ENCODE data around the gene AHNAK2. TPM values are rescaled to one million over a fixed set of nuclear protein-coding genes. Genes with fewer than 3 reads are reported as not detected.

Gene AHNAK2
- total and polyA plus RNA-seq, 2 of the 13 experiments (the other 11 are each of a cell fraction or from before 2014, with no cell fraction given): 0.11 to 0.18 TPM

DNA sequence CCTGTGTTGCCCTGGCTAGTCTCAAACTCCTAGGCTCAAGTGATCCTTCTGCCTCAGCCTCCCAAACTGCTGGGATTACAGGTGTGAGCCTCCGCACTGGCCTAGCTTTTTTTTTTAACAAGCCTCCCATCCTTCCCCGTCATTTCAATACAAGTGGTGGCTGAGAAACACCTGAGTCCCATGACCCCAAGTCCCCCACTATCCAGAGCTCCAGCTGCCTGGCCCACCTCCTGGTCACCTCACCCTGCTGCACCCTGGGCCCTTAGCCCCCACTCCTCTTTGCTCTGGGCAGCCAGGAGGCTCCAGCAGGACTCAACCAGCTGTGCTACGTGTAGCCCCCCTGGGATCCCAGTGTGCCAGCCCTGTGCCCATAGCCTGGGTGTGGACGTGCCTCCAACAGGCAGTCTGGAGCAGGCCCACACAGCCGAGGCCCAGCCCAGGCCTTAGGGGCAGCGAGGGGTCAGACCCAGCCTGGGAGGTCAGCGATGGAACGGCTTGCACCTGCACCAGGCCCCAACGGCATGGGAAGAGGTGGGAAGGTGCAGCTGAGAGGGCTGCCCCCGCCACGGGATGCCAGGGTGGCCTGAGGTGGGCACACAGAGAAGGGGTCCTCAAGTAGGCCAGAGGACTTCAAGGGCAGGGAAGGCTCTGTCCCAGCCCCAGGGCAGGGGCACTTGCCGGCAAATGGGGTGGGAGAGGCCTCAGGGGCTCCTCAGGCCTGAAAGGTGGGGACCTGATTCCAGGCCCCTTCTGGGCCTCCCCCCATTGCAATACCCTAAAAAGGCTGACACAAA is 6.5 kb downstream of the AHNAK2 start (continued):
- TF ChIP-seq, protein P1, sequence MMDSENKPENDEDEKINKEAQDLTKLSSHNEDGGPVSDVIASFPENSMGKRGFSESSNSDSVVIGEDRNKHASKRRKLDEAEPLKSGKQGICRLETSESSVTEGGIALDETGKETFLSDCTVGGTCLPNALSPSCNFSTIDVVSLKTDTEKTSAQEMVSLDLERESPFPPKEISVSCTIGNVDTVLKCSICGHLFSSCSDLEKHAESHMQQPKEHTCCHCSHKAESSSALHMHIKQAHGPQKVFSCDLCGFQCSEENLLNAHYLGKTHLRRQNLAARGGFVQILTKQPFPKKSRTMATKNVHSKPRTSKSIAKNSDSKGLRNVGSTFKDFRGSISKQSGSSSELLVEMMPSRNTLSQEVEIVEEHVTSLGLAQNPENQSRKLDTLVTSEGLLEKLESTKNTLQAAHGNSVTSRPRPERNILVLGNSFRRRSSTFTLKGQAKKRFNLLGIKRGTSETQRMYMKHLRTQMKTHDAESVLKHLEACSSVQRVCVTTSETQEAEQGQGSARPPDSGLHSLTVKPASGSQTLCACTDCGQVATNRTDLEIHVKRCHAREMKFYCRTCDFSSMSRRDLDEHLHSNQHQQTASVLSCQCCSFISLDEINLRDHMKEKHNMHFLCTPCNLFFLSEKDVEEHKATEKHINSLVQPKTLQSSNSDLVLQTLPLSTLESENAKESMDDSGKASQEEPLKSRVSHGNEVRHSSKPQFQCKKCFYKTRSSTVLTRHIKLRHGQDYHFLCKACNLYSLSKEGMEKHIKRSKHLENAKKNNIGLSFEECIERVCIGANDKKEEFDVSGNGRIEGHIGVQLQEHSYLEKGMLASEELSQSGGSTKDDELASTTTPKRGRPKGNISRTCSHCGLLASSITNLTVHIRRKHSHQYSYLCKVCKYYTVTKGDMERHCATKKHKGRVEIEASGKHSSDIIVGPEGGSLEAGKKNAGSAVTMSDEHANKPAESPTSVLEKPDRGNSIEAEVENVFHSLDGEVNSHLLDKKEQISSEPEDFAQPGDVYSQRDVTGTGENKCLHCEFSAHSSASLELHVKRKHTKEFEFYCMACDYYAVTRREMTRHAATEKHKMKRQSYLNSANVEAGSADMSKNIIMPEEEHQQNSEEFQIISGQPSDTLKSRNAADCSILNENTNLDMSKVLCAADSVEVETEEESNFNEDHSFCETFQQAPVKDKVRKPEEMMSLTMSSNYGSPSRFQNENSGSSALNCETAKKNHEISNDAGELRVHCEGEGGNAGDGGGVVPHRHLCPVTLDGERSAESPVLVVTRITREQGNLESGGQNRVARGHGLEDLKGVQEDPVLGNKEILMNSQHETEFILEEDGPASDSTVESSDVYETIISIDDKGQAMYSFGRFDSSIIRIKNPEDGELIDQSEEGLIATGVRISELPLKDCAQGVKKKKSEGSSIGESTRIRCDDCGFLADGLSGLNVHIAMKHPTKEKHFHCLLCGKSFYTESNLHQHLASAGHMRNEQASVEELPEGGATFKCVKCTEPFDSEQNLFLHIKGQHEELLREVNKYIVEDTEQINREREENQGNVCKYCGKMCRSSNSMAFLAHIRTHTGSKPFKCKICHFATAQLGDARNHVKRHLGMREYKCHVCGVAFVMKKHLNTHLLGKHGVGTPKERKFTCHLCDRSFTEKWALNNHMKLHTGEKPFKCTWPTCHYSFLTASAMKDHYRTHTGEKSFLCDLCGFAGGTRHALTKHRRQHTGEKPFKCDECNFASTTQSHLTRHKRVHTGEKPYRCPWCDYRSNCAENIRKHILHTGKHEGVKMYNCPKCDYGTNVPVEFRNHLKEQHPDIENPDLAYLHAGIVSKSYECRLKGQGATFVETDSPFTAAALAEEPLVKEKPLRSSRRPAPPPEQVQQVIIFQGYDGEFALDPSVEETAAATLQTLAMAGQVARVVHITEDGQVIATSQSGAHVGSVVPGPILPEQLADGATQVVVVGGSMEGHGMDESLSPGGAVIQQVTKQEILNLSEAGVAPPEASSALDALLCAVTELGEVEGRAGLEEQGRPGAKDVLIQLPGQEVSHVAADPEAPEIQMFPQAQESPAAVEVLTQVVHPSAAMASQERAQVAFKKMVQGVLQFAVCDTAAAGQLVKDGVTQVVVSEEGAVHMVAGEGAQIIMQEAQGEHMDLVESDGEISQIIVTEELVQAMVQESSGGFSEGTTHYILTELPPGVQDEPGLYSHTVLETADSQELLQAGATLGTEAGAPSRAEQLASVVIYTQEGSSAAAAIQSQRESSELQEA (CRISPR knock-in tag; IDR thresholded peaks at IDR 0.05; ENCODE audit: not compliant biosample characterization): no peak
- TF ChIP-seq ZNF563 (CRISPR knock-in tag; IDR thresholded peaks at IDR 0.05) (no peak), ZNF24 (IDR thresholded peaks at IDR 0.05) (no peak), FIP1L1 (IDR thresholded peaks at IDR 0.05; ENCODE audit: borderline replicate concordance, insufficient read depth, low read depth, low read length) (no peak), CREM (IDR thresholded peaks at IDR 0.05) (no peak), CREM (CRISPR knock-in tag; IDR thresholded peaks at IDR 0.05) (no peak), FOXO1 (CRISPR knock-in tag; IDR thresholded peaks at IDR 0.05) (no peak), HMGA1 (CRISPR knock-in tag; conservative IDR thresholded peaks at IDR 0.05) (no peak), ZNF878 (CRISPR knock-in tag; IDR thresholded peaks at IDR 0.05) (no peak), ZIK1 (CRISPR knock-in tag; IDR thresholded peaks at IDR 0.05; ENCODE audit: borderline replicate concordance, low read depth) (no peak), ZNF468 (CRISPR knock-in tag; IDR thresholded peaks at IDR 0.05) (no peak)
- TF ChIP-seq, protein P2, sequence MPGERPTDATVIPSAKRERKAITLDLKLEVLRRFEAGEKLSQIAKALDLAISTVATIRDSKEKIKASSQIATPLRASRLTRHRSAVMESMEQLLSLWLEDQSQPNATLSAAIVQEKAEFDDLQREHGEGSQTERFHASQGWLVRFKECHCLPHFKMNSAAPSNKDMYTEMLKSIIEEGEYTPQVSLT (CRISPR knock-in tag; IDR thresholded peaks at IDR 0.05; ENCODE audit: borderline replicate concordance, low read depth): no peak
- TF ChIP-seq, protein P3, sequence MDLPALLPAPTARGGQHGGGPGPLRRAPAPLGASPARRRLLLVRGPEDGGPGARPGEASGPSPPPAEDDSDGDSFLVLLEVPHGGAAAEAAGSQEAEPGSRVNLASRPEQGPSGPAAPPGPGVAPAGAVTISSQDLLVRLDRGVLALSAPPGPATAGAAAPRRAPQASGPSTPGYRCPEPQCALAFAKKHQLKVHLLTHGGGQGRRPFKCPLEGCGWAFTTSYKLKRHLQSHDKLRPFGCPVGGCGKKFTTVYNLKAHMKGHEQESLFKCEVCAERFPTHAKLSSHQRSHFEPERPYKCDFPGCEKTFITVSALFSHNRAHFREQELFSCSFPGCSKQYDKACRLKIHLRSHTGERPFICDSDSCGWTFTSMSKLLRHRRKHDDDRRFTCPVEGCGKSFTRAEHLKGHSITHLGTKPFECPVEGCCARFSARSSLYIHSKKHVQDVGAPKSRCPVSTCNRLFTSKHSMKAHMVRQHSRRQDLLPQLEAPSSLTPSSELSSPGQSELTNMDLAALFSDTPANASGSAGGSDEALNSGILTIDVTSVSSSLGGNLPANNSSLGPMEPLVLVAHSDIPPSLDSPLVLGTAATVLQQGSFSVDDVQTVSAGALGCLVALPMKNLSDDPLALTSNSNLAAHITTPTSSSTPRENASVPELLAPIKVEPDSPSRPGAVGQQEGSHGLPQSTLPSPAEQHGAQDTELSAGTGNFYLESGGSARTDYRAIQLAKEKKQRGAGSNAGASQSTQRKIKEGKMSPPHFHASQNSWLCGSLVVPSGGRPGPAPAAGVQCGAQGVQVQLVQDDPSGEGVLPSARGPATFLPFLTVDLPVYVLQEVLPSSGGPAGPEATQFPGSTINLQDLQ (CRISPR knock-in tag; IDR thresholded peaks at IDR 0.05): no peak
- TF ChIP-seq, protein P4, sequence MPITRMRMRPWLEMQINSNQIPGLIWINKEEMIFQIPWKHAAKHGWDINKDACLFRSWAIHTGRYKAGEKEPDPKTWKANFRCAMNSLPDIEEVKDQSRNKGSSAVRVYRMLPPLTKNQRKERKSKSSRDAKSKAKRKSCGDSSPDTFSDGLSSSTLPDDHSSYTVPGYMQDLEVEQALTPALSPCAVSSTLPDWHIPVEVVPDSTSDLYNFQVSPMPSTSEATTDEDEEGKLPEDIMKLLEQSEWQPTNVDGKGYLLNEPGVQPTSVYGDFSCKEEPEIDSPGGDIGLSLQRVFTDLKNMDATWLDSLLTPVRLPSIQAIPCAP (CRISPR knock-in tag; IDR thresholded peaks at IDR 0.05; ENCODE audit: low read depth): no peak
- TF ChIP-seq, protein P5, sequence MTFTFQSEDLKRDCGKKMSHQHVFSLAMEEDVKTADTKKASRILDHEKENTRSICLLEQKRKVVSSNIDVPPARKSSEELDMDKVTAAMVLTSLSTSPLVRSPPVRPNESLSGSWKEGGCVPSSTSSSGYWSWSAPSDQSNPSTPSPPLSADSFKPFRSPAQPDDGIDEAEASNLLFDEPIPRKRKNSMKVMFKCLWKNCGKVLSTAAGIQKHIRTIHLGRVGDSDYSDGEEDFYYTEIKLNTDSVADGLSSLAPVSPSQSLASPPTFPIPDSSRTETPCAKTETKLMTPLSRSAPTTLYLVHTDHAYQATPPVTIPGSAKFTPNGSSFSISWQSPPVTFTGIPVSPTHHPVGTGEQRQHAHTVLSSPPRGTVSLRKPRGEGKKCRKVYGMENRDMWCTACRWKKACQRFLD (CRISPR knock-in tag; IDR thresholded peaks at IDR 0.05; ENCODE audit: borderline replicate concordance): no peak
